ENCODE data around the gene GAL3ST3. TPM values are rescaled to one million over a fixed set of nuclear protein-coding genes. Genes with fewer than 3 reads are reported as not detected.

Gene GAL3ST3
- total RNA-seq, 1 experiment from 2014 or later: 1.8 TPM

GRCh38 chr11:66067640-66068039 is 18.7 kb upstream of the GAL3ST3 start:
- H3K27me3 ChIP-seq (replicated peaks; ENCODE audit: insufficient read depth, low read depth, low read length, poor library complexity): no peaks in the 10 kb centered on the region
- DNase-seq (ENCODE audit: low spot score): no peak
- intact Hi-C loops (cut with micrococcal nuclease; ENCODE audit: unreplicated experiment): loop anchor here (2.0 kb wide), 1 partner anchor 67 kb away; no protein-coding TSS in a partner anchor

GRCh38 chr11:66066751-66067150 is 17.8 kb upstream of the GAL3ST3 start:
- Histone ChIP-seq H3K27ac (ENCODE audit: low read depth, low read length, poor library complexity, severe bottlenecking) (no peak overlapping the region), H3K9me3 (ENCODE audit: low read depth, low read length, poor library complexity, severe bottlenecking) (peaks cover 3% of the 10 kb centered on the region), H3K36me3 (ENCODE audit: insufficient read depth, low read length, poor library complexity, severe bottlenecking) (peaks cover 74% of the 10 kb centered on the region), H3K4me1 (ENCODE audit: insufficient read depth, low read length, poor library complexity, severe bottlenecking) (peaks cover 24% of the 10 kb centered on the region), H3K4me3 (ENCODE audit: low read depth, low read length, poor library complexity, severe bottlenecking) (no peak overlapping the region), H3K27me3 (replicated peaks; ENCODE audit: insufficient read depth, low read depth, low read length, poor library complexity) (no peaks in the 10 kb centered on the region)
- no TSS peak for BruUV-seq (replicated peaks)
- no peak for DNase-seq (ENCODE audit: low spot score)
- CTCF ChIA-PET: no interaction called here
- no peak for TF ChIP-seq EZH2 (IDR thresholded peaks at IDR 0.05; ENCODE audit: borderline replicate concordance, low read depth, low read length, poor library complexity, severe bottlenecking)
- TF ChIP-seq CTCF (conservative IDR thresholded peaks at IDR 0.05; ENCODE audit: low read depth, low read length): no peak
- intact Hi-C loops (cut with micrococcal nuclease; ENCODE audit: unreplicated experiment): no loop called here
- POLR2A ChIA-PET (ENCODE audit: low non-redundant PET): no interaction called here

More at GRCh38 chr11:66067640-66068039, 18.7 kb upstream of the GAL3ST3 start:
- H3K4me1 ChIP-seq (ENCODE audit: insufficient read depth, low read length, poor library complexity, severe bottlenecking): peaks cover 29% of the 10 kb centered on the region
- no TSS peak for BruUV-seq (replicated peaks)
- POLR2A ChIA-PET (ENCODE audit: low non-redundant PET): no interaction called here
- TF ChIP-seq CTCF (conservative IDR thresholded peaks at IDR 0.05; ENCODE audit: low read depth, low read length) (no peak), EZH2 (IDR thresholded peaks at IDR 0.05; ENCODE audit: borderline replicate concordance, low read depth, low read length, poor library complexity, severe bottlenecking) (no peak)
- no peak overlapping the region for H3K4me3 ChIP-seq (ENCODE audit: low read depth, low read length, poor library complexity, severe bottlenecking)
- H3K9me3 ChIP-seq (ENCODE audit: low read depth, low read length, poor library complexity, severe bottlenecking): peaks cover 3% of the 10 kb centered on the region
- H3K27ac ChIP-seq (ENCODE audit: low read depth, low read length, poor library complexity, severe bottlenecking): no peak overlapping the region
- H3K36me3 ChIP-seq (ENCODE audit: insufficient read depth, low read length, poor library complexity, severe bottlenecking): peaks cover 66% of the 10 kb centered on the region
- CTCF ChIA-PET: interaction anchor here (0.6 to 0.7 kb wide), 3 partner anchors 8 to 154 kb away, joined by 3 read pairs; no protein-coding TSS in a partner anchor

GRCh38 chr11:66064571-66064970 is 15.6 kb upstream of the GAL3ST3 start:
- intact Hi-C loops (cut with micrococcal nuclease; ENCODE audit: unreplicated experiment): no loop called here
- TF ChIP-seq EZH2 (IDR thresholded peaks at IDR 0.05; ENCODE audit: borderline replicate concordance, low read depth, low read length, poor library complexity, severe bottlenecking): no peak
- TF ChIP-seq CTCF (conservative IDR thresholded peaks at IDR 0.05; ENCODE audit: low read depth, low read length): no peak
- CTCF ChIA-PET: no interaction called here

More at GRCh38 chr11:66064571-66064970, 15.6 kb upstream of the GAL3ST3 start:
- POLR2A ChIA-PET (ENCODE audit: low non-redundant PET): no interaction called here
- peaks cover 16% of the 10 kb centered on the region for H3K4me1 ChIP-seq (ENCODE audit: insufficient read depth, low read length, poor library complexity, severe bottlenecking)
- no peak overlapping the region for H3K4me3 ChIP-seq (ENCODE audit: low read depth, low read length, poor library complexity, severe bottlenecking)
- no peak overlapping the region for H3K27ac ChIP-seq (ENCODE audit: low read depth, low read length, poor library complexity, severe bottlenecking)
- peaks cover 96% of the 10 kb centered on the region for H3K36me3 ChIP-seq (ENCODE audit: insufficient read depth, low read length, poor library complexity, severe bottlenecking)
- no peak for DNase-seq (ENCODE audit: low spot score)
- H3K9me3 ChIP-seq (ENCODE audit: low read depth, low read length, poor library complexity, severe bottlenecking): peaks cover 3% of the 10 kb centered on the region
- no TSS peak for BruUV-seq (replicated peaks)
- no peaks in the 10 kb centered on the region for H3K27me3 ChIP-seq (replicated peaks; ENCODE audit: insufficient read depth, low read depth, low read length, poor library complexity)
